Tibial artery (tissue), 4 donors: ENCODE results near the gene PEA15.

Experiments
- DNase-seq, 2 donors: peaks; one replicate each; pipeline ENCODE4 v3.0.0-alpha.2; 2019
- H3K27ac ChIP-seq, 2 donors: fragments of 200-600 bp; sonication (generic) in 1 of 2; 1 replicate in 1 of 2; 2 replicates in 1 of 2; pipeline ENCODE4 v1.5.1; 2018 to 2019; ENCODE audit warnings: mild to moderate bottlenecking in 1 of 2
- H3K27me3 ChIP-seq, 2 donors: fragments of 200-600 bp; sonication (generic) in 1 of 2; one replicate each; pipeline versions ENCODE4 v1.5.1 to v1.6.0; 2016 to 2019
- H3K36me3 ChIP-seq, 3 donors: fragments of 200-600 bp; sonication (generic) in 2 of 3; one replicate each; pipeline ENCODE4 v1.5.1; 2016 to 2019; ENCODE audit warnings: mild to moderate bottlenecking in 2 of 3
- H3K4me1 ChIP-seq, 4 donors: fragments of 200-600 bp; sonication (generic) in 2 of 4; 1 replicate in 3 of 4; 2 replicates in 1 of 4; pipeline ENCODE4 v1.5.1; 2016 to 2019
- H3K4me3 ChIP-seq, 2 donors: fragments of 200-600 bp; sonication (generic) in 1 of 2; 1 replicate in 1 of 2; 2 replicates in 1 of 2; pipeline ENCODE4 v1.5.1; 2018 to 2019; ENCODE audit warnings: mild to moderate bottlenecking in 2 of 2
- H3K9me3 ChIP-seq, 3 donors: fragments of 200-600 bp; sonication (generic) in 1 of 3; one replicate each; pipeline ENCODE4 v1.5.1; 2016 to 2019
- intact Hi-C: fragments of 100-400 bp; cut with DNase I; formaldehyde crosslinking; loops from one replicate; pipeline ENCODE4 v1.15.0; 2023; ENCODE audit warnings: low total_unique reads
- TF ChIP-seq, protein P1 (sequence below), 2 experiments: fragments of 200-600 bp in 1 of 2; fragments of 450-650 bp in 1 of 2; IDR thresholded peaks; one replicate each; pipeline ENCODE4 v1.5.1; 2017 to 2019; ENCODE audit warnings: antibody characterized with exemption in 2 of 2, mild to moderate bottlenecking in 1 of 2, moderate library complexity in 1 of 2

The PEA15 gene

GRCh38 chr1:160178731-160179130 lies 26.5 kb upstream of the PEA15 start:
- DNase-seq: no peak
- no peak overlapping the region for H3K27ac ChIP-seq
- peaks cover 0 to 2% of the 10 kb centered on the region in 2 donors for H3K27me3 ChIP-seq
- TF ChIP-seq, protein P1, sequence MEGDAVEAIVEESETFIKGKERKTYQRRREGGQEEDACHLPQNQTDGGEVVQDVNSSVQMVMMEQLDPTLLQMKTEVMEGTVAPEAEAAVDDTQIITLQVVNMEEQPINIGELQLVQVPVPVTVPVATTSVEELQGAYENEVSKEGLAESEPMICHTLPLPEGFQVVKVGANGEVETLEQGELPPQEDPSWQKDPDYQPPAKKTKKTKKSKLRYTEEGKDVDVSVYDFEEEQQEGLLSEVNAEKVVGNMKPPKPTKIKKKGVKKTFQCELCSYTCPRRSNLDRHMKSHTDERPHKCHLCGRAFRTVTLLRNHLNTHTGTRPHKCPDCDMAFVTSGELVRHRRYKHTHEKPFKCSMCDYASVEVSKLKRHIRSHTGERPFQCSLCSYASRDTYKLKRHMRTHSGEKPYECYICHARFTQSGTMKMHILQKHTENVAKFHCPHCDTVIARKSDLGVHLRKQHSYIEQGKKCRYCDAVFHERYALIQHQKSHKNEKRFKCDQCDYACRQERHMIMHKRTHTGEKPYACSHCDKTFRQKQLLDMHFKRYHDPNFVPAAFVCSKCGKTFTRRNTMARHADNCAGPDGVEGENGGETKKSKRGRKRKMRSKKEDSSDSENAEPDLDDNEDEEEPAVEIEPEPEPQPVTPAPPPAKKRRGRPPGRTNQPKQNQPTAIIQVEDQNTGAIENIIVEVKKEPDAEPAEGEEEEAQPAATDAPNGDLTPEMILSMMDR (IDR thresholded peaks at IDR 0.05): no peak
- no peaks in the 10 kb centered on the region for H3K36me3 ChIP-seq
- intact Hi-C loops: no loop called here
- no peaks in the 10 kb centered on the region for H3K4me1 ChIP-seq
- no peaks in the 10 kb centered on the region for H3K9me3 ChIP-seq
- H3K4me3 ChIP-seq: no peak overlapping the region

- TF ChIP-seq, protein P1 (IDR thresholded peaks at IDR 0.05): no peak
- peaks cover 0 to 2% of the 10 kb centered on the region in 2 donors for H3K27me3 ChIP-seq
- no peaks in the 10 kb centered on the region for H3K36me3 ChIP-seq
- no peaks in the 10 kb centered on the region for H3K9me3 ChIP-seq
- H3K27ac ChIP-seq: no peak overlapping the region
- intact Hi-C loops: no loop called here
- DNase-seq: no peak
- no peaks in the 10 kb centered on the region for H3K4me1 ChIP-seq
- H3K4me3 ChIP-seq: no peak overlapping the region
Measured at GRCh38 chr1:160179336-160179735, 25.8 kb upstream of the PEA15 start.

- TF ChIP-seq, protein P1 (IDR thresholded peaks at IDR 0.05): no peak
- no peaks in the 10 kb centered on the region for H3K27me3 ChIP-seq
- H3K9me3 ChIP-seq: no peaks in the 10 kb centered on the region
- DNase-seq: peak in 1 of 2 donors; percentile 62
- no peak overlapping the region for H3K27ac ChIP-seq
- H3K4me1 ChIP-seq: peaks cover 0 to 16% (median 13%) of the 10 kb centered on the region in 4 donors
- intact Hi-C loops: no loop called here
- no peak overlapping the region for H3K4me3 ChIP-seq
- no peaks in the 10 kb centered on the region for H3K36me3 ChIP-seq
Measured at GRCh38 chr1:160186246-160186645, 18.9 kb upstream of the PEA15 start.

DNA sequence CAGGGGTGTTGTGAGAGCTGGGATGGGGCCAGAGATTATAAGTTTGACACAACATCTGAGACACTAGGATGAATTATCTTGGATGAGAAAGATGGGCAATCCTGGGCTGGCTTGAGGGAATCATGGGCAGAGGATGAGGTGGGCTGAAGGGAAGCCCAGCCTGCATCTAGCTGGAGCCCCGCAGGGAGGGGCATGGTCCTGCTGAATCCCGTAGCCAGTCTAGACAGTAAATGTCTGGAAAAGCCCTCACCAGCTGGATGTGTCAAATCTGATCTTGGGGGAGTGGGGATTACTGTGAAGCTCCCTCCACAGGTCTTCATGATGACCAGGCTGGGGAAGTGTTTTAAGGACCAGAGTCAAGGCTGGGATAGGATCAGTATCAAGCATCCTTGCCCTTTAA lies 18.5 kb upstream of the PEA15 start:
- TF ChIP-seq, protein P1 (IDR thresholded peaks at IDR 0.05): no peak
- no peak overlapping the region for H3K27ac ChIP-seq
- intact Hi-C loops: no loop called here
- H3K36me3 ChIP-seq: no peaks in the 10 kb centered on the region
- no peak overlapping the region for H3K4me3 ChIP-seq
- peak in 1 of 2 donors; percentile 27 for DNase-seq
- no peaks in the 10 kb centered on the region for H3K27me3 ChIP-seq
- H3K4me1 ChIP-seq: peaks cover 0 to 16% (median 13%) of the 10 kb centered on the region in 4 donors
- H3K9me3 ChIP-seq: no peaks in the 10 kb centered on the region

GRCh38 chr1:160187407-160187806 lies 17.8 kb upstream of the PEA15 start:
- TF ChIP-seq, protein P1 (IDR thresholded peaks at IDR 0.05): no peak
- no peaks in the 10 kb centered on the region for H3K9me3 ChIP-seq
- intact Hi-C loops: no loop called here
- H3K27me3 ChIP-seq: no peaks in the 10 kb centered on the region
- peak in 1 of 2 donors; percentile 16 for DNase-seq
- H3K4me3 ChIP-seq: no peak overlapping the region
- H3K36me3 ChIP-seq: no peaks in the 10 kb centered on the region
- no peak overlapping the region for H3K27ac ChIP-seq
- H3K4me1 ChIP-seq: peaks cover 0 to 16% (median 13%) of the 10 kb centered on the region in 4 donors

GRCh38 chr1:160188341-160188740 lies 16.8 kb upstream of the PEA15 start:
- H3K4me1 ChIP-seq: peaks cover 0 to 24% (median 22%) of the 10 kb centered on the region in 4 donors
- DNase-seq: no peak
- H3K27ac ChIP-seq: no peak overlapping the region
- intact Hi-C loops: no loop called here
- no peak overlapping the region for H3K4me3 ChIP-seq
- TF ChIP-seq, protein P1 (IDR thresholded peaks at IDR 0.05): no peak
- H3K27me3 ChIP-seq: no peaks in the 10 kb centered on the region
- H3K9me3 ChIP-seq: no peaks in the 10 kb centered on the region
- no peaks in the 10 kb centered on the region for H3K36me3 ChIP-seq
